Mesendoderm (in vitro differentiated cells): Measurements from ENCODE around the gene CRYBA4.

Experiments
- DNase-seq: peaks from one replicate; pipeline ENCODE4 v3.0.0; 2013
- H2AK5ac ChIP-seq: 2 replicates; pipeline ENCODE4 v1.6.1; 2013; ENCODE audit warnings: low read length, inconsistent platforms
- H2BK120ac ChIP-seq: 2 replicates; pipeline ENCODE4 v1.6.1; 2013; ENCODE audit warnings: low read depth, mild to moderate bottlenecking, low read length, moderate library complexity, mixed read lengths
- H2BK15ac ChIP-seq: replicated peaks from 2 replicates; pipeline ENCODE4 v1.6.1; 2013; ENCODE audit warnings: low read depth, mild to moderate bottlenecking, moderate library complexity
- H2BK5ac ChIP-seq: 2 replicates; pipeline ENCODE4 v1.6.1; 2013; ENCODE audit warnings: low read length, inconsistent platforms
- H3K18ac ChIP-seq: 2 replicates; pipeline ENCODE4 v1.6.1; 2013; ENCODE audit warnings: mild to moderate bottlenecking, low read length, mixed read lengths
- H3K23ac ChIP-seq: one replicate; pipeline ENCODE4 v1.6.1; 2013; ENCODE audit warnings: low read length
- H3K27ac ChIP-seq: 2 replicates; pipeline ENCODE4 v1.5.1; 2013; ENCODE audit warnings: low read depth, mild to moderate bottlenecking, inconsistent platforms, low read length, moderate library complexity
- H3K27me3 ChIP-seq: 2 replicates; pipeline ENCODE4 v1.6.1; 2013; ENCODE audit warnings: low read length, control low read depth, mild to moderate bottlenecking, inconsistent platforms; ENCODE audit not compliant: insufficient read depth, poor library complexity
- H3K36me3 ChIP-seq: 2 replicates; pipeline ENCODE4 v1.6.1; 2013; ENCODE audit warnings: low read length, inconsistent platforms; ENCODE audit not compliant: control insufficient read depth, insufficient read depth
- H3K4ac ChIP-seq: one replicate; pipeline ENCODE4 v1.6.1; 2013; ENCODE audit warnings: low read depth, mild to moderate bottlenecking, low read length, moderate library complexity
- H3K4me1 ChIP-seq: 2 replicates; pipeline ENCODE4 v1.6.1; 2013; ENCODE audit warnings: low read depth, low read length, inconsistent platforms; ENCODE audit not compliant: control insufficient read depth
- H3K4me2 ChIP-seq: 2 replicates; pipeline ENCODE4 v1.6.1; 2013; ENCODE audit warnings: low read length
- H3K4me3 ChIP-seq: 2 replicates; pipeline ENCODE4 v1.5.1; 2013; ENCODE audit warnings: mild to moderate bottlenecking, low read length
- H3K56ac ChIP-seq: one replicate; pipeline ENCODE4 v1.6.1; 2013; ENCODE audit warnings: low read length
- H3K79me1 ChIP-seq: 2 replicates; pipeline ENCODE4 v1.6.1; 2013; ENCODE audit warnings: low read length, inconsistent platforms
- H3K79me2 ChIP-seq: 2 replicates; pipeline ENCODE4 v1.6.1; 2013; ENCODE audit warnings: mild to moderate bottlenecking, low read length; ENCODE audit not compliant: control insufficient read depth, insufficient read depth
- H3K9ac ChIP-seq: 2 replicates; pipeline ENCODE4 v1.6.1; 2013; ENCODE audit warnings: low read length, inconsistent platforms
- H4K5ac ChIP-seq: one replicate; pipeline ENCODE4 v1.6.1; 2013; ENCODE audit warnings: low read length
- H4K8ac ChIP-seq: one replicate; pipeline ENCODE4 v1.6.1; 2013; ENCODE audit warnings: low read depth, mild to moderate bottlenecking, control low read depth, low read length, moderate library complexity
- WGBS: extraction: QIAGEN DNeasy Blood & Tissue Kit; methylation state at CpG from one replicate; pipeline ENCODE4 v1.1.7; 2013; ENCODE audit warnings: low lambda C conversion rate, missing lambda C conversion rate; ENCODE audit not compliant: insufficient coverage; ENCODE audit errors: extremely low coverage; 5-methylcytosine and 5-hydroxymethylcytosine counted together

The CRYBA4 gene

DNA sequence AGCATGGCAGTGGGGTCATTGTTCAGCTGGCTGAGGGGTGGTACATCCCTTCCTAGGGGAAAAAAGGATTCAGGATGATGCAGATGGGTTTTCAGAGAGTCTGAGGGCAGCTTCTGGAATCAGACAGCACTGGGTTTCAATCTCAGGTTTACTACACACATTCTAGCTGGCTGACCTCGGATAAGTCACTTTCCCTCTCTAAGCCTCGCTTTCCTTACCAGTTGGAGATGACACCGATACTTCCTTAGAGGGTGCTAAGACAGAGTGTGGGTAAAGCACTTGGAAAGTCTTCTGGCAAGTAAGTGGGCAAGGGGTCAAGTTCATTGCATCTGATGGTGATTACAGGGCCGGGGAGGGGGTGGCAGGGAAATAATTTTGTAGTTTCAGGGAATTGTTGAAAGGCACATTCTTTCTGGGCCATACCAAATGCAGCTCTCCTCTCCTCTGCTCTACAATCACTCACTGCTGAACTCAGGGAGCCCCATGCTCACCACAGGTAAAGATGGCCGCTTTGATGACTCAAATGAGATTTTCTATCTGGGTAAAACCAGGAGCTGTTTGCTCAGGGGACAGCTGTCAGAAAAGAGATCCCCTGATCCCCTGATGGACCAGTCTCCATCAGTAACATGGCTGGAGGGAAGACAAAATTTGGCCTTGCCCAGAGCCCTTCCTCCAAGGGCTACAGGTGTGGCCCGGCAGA lies 29.1 kb downstream of the CRYBA4 start:
- Histone ChIP-seq H4K8ac (no peak overlapping the region), H3K4me1 (peaks cover 10% of the 10 kb centered on the region), H3K79me2 (no peaks in the 10 kb centered on the region), H3K56ac (no peak overlapping the region), H3K4ac (no peak overlapping the region), H3K79me1 (no peaks in the 10 kb centered on the region), H3K9ac (no peak overlapping the region), H3K18ac (no peak overlapping the region), H3K23ac (no peak overlapping the region), H3K4me3 (no peak overlapping the region), H3K27me3 (no peaks in the 10 kb centered on the region), H4K5ac (no peak overlapping the region), H2BK5ac (no peak overlapping the region), H3K36me3 (no peaks in the 10 kb centered on the region), H2BK120ac (no peak overlapping the region), H2BK15ac (no peak overlapping the region), H2AK5ac (no peak overlapping the region), H3K4me2 (no peak overlapping the region), H3K27ac (no peak overlapping the region)
- DNase-seq, result no peak
- WGBS, result no CpG with 5 or more reads among the region's 6 CpGs

- no peak overlapping the region for H4K5ac ChIP-seq
- no peaks in the 10 kb centered on the region for H3K79me1 ChIP-seq
- H3K4me1 ChIP-seq, result peaks cover 6% of the 10 kb centered on the region
- H3K23ac ChIP-seq, result no peak overlapping the region
- H2BK5ac ChIP-seq, result no peak overlapping the region
- H3K4me3 ChIP-seq, result no peak overlapping the region
- H2BK15ac ChIP-seq, result no peak overlapping the region
- H3K79me2 ChIP-seq, result no peaks in the 10 kb centered on the region
- DNase-seq, result no peak
- no peak overlapping the region for H3K4ac ChIP-seq
- no peak overlapping the region for H2AK5ac ChIP-seq
- no peak overlapping the region for H3K56ac ChIP-seq
- no peaks in the 10 kb centered on the region for H3K27me3 ChIP-seq
- no CpG with 5 or more reads among the region's 10 CpGs for WGBS
- H3K27ac ChIP-seq, result no peak overlapping the region
- H2BK120ac ChIP-seq, result no peak overlapping the region
- no peak overlapping the region for H3K18ac ChIP-seq
- H4K8ac ChIP-seq, result no peak overlapping the region
- H3K9ac ChIP-seq, result no peak overlapping the region
- no peaks in the 10 kb centered on the region for H3K36me3 ChIP-seq
- no peak overlapping the region for H3K4me2 ChIP-seq
These were observed 30.1 kb downstream of the CRYBA4 start for GRCh38 chr22:26651815-26652214.

GRCh38 chr22:26656891-26657851 lies 35.4 kb downstream of the CRYBA4 start, which contains the start of gene MIAT:
Gene MIAT, plus strand, starts transcription at chr22:26657588.
- no peak within 1 kb of the TSS for H3K27ac ChIP-seq
- H2BK120ac ChIP-seq, result no peak within 1 kb of the TSS
- H3K27me3 ChIP-seq, result no peaks in the 10 kb centered on the region
- H3K4me3 ChIP-seq, result peak within 1 kb of the TSS; percentile 70
- H4K8ac ChIP-seq, result no peak within 1 kb of the TSS
- peaks cover 14% of the 10 kb centered on the region for H3K79me2 ChIP-seq
- peak within 1 kb of the TSS; percentile 86 for H3K56ac ChIP-seq
- H3K36me3 ChIP-seq, result no peaks in the 10 kb centered on the region
- H2AK5ac ChIP-seq, result no peak within 1 kb of the TSS
- H3K23ac ChIP-seq, result no peak within 1 kb of the TSS
- DNase-seq, result peak; percentile 68
- H3K4me1 ChIP-seq, result peaks cover 4% of the 10 kb centered on the region
- H3K4me2 ChIP-seq, result peak within 1 kb of the TSS; percentile 99
- peak within 1 kb of the TSS; percentile 88 for H3K18ac ChIP-seq
- no peak within 1 kb of the TSS for H2BK5ac ChIP-seq
- H2BK15ac ChIP-seq, result no peak within 1 kb of the TSS
- H3K4ac ChIP-seq, result peak within 1 kb of the TSS; percentile 64
- WGBS, result no CpG with 5 or more reads among the region's 62 CpGs
- peak within 1 kb of the TSS; percentile 29 for H4K5ac ChIP-seq
- H3K9ac ChIP-seq, result peak within 1 kb of the TSS; percentile 78
- no peaks in the 10 kb centered on the region for H3K79me1 ChIP-seq

DNA sequence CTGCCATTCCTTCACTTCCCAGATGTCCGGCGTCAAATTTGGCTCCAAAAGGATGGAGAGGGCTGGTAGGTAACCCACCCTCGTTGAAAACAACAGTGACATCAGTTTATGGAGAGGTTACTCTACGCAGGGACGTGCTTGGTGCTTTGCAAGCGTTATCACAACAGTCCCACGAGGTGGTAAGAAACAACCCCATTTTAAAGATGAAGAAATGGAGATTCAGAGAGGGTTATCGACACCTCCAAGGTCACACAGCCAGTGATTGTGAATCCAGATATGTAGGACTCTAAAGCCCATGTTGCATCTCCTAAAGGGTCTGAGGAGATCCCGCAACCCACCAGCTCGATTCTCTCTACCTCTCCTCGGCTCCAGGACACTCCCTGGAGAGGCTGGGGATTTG lies 36.4 kb downstream of the CRYBA4 start:
- Histone ChIP-seq H2BK5ac (no peak overlapping the region), H3K27me3 (no peaks in the 10 kb centered on the region), H2AK5ac (no peak overlapping the region), H2BK15ac (no peak overlapping the region), H2BK120ac (no peak overlapping the region), H3K9ac (peak overlapping the region; percentile 58), H3K4me2 (peak overlapping the region; percentile 76), H4K5ac (peak overlapping the region; percentile 29), H3K27ac (no peak overlapping the region), H3K23ac (no peak overlapping the region), H3K56ac (peak overlapping the region; percentile 80), H3K36me3 (no peaks in the 10 kb centered on the region), H3K4ac (peak overlapping the region; percentile 64), H3K18ac (peak overlapping the region; percentile 88), H3K4me3 (peak overlapping the region; percentile 35), H4K8ac (no peak overlapping the region), H3K4me1 (peaks cover 4% of the 10 kb centered on the region), H3K79me2 (peaks cover 16% of the 10 kb centered on the region), H3K79me1 (no peaks in the 10 kb centered on the region)
- WGBS, result no CpG with 5 or more reads among the region's 11 CpGs
- peak; percentile 56 for DNase-seq

DNA sequence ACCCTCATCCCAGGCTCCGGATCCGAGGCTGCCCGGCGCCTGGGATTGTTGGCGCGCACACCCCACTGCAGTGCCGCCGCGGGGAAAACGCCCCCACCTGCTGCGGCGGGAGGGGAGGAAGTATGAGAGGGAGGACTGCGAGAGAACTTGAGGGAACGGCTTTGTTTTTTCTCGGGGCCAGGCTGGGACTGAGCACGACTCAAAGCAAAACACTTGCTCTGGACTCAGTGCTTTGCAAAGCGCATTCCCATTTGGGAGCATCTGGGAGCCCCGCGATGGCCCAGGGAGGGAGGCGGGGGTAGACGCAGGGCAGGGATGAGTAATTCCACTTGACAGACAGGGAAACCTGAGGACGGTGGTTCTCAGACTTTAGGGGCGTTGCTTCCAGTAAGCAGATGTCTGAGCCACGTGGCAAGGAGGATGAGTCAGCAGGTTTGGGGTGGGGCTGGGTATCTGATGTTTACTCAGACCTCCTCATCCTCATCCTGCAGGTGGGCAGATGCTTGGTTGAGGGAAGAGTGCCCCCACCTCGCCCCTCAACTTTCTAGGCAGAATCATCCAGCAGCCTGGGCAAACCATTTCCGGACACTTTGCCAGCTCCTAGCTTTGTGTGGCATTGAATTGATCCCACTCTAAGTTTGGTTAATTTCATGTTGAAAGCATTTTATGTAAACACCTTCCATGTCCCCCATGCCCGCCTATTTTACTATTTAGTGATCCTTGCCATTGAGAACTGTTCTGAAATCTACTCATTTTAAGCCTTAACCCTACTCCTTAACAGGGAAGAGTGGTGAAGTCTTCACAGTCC lies 37.1 kb downstream of the CRYBA4 start:
- no peak overlapping the region for H2BK15ac ChIP-seq
- no peaks in the 10 kb centered on the region for H3K36me3 ChIP-seq
- no CpG with 5 or more reads among the region's 27 CpGs for WGBS
- no peak overlapping the region for H2AK5ac ChIP-seq
- H2BK5ac ChIP-seq, result no peak overlapping the region
- peak overlapping the region; percentile 35 for H3K4me3 ChIP-seq
- peak overlapping the region; percentile 76 for H3K4me2 ChIP-seq
- no peak overlapping the region for H4K8ac ChIP-seq
- peak; percentile 99 for DNase-seq
- H4K5ac ChIP-seq, result no peak overlapping the region
- peak overlapping the region; percentile 58 for H3K9ac ChIP-seq
- H2BK120ac ChIP-seq, result peak overlapping the region; percentile 61
- peak overlapping the region; percentile 80 for H3K56ac ChIP-seq
- peaks cover 16% of the 10 kb centered on the region for H3K79me2 ChIP-seq
- no peaks in the 10 kb centered on the region for H3K27me3 ChIP-seq
- H3K4ac ChIP-seq, result peak overlapping the region; percentile 91
- peaks cover 4% of the 10 kb centered on the region for H3K4me1 ChIP-seq
- peak overlapping the region; percentile 88 for H3K18ac ChIP-seq
- H3K23ac ChIP-seq, result no peak overlapping the region
- H3K27ac ChIP-seq, result no peak overlapping the region
- no peaks in the 10 kb centered on the region for H3K79me1 ChIP-seq
